ENCODE results near the gene BSCL2.

The BSCL2 gene

DNA sequence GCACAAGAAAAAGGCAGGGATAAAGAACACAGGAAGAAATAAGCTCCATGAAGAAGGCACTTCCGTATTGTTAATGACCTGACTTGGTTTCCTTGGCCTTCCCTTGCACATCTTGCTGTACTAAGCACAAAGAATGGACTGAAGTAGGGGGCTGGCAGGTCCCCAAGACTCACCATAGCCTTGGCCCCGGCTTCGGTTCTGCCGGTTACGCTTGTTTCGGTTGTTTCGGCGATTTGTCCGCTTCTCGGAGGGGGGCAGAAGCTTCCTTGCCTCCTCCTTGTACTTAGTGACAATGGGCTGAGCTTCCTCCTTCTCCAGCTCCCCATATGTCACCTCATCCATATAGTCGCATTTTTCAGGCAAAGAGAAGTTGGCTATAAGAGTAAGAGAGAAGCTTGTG lies 9.6 kb upstream of the BSCL2 start:
- no peak overlapping the region for H3K9ac ChIP-seq (ENCODE audit: low read depth, low read length, poor library complexity, severe bottlenecking)
- no peaks in the 10 kb centered on the region for H3K9me3 ChIP-seq (ENCODE audit: insufficient read depth, low read depth, low read length)
- TF ChIP-seq CTCF (conservative IDR thresholded peaks at IDR 0.05; ENCODE audit: low read length) (no peak), EZH2phosphoT487 (IDR thresholded peaks at IDR 0.05; ENCODE audit: borderline replicate concordance) (no peak)
- H3K4me3 ChIP-seq (ENCODE audit: low read length, poor library complexity, severe bottlenecking): no peak overlapping the region
- no peaks in the 10 kb centered on the region for H3K27me3 ChIP-seq (ENCODE audit: insufficient read depth, low read length, poor library complexity, severe bottlenecking)
- peak overlapping the region; percentile 6 for H3K4me2 ChIP-seq (ENCODE audit: low read depth, low read length, poor library complexity, severe bottlenecking)
- peaks cover 79% of the 10 kb centered on the region for H4K20me1 ChIP-seq (ENCODE audit: insufficient read depth, low read length, poor library complexity, severe bottlenecking)
- peaks cover 97% of the 10 kb centered on the region for H3K36me3 ChIP-seq (ENCODE audit: insufficient read depth, low read length)
- H3K9me2 ChIP-seq (replicated peaks; ENCODE audit: low read depth, low read length): no peaks in the 10 kb centered on the region
- H3F3A ChIP-seq (ENCODE audit: low read depth): peaks cover 7% of the 10 kb centered on the region; the same call in 1 of the 2 replicates
- no peak overlapping the region for H2AFZ ChIP-seq (ENCODE audit: low read length)
- H3K4me1 ChIP-seq (ENCODE audit: insufficient read depth, low read length, poor library complexity, severe bottlenecking): peaks cover 13% of the 10 kb centered on the region
- H3K79me2 ChIP-seq (ENCODE audit: insufficient read depth, low read length): peaks cover 83% of the 10 kb centered on the region

DNA sequence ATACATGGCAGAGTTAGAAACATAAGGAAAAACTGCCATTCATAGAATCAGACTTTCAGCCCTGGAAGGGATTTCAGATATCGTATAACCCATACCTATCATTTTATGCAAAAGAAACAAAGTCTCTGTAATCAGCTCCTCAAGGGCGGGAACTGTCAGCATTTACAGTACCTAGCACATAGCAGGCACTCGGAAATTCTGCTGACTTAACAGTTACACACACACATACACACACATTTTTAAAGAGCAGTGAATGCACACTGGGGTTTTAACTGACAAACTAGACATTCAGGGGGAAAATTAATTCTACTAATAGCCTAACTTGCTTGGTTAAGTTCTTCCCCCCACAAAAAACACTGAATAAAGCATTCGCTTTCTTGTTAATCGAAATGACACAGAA lies 9.0 kb upstream of the BSCL2 start:
- peak overlapping the region; percentile 6 for H3K4me2 ChIP-seq (ENCODE audit: low read depth, low read length, poor library complexity, severe bottlenecking)
- peaks cover 77% of the 10 kb centered on the region for H3K79me2 ChIP-seq (ENCODE audit: insufficient read depth, low read length)
- peaks cover 96% of the 10 kb centered on the region for H3K36me3 ChIP-seq (ENCODE audit: insufficient read depth, low read length)
- TF ChIP-seq CTCF (conservative IDR thresholded peaks at IDR 0.05; ENCODE audit: low read length) (no peak), EZH2phosphoT487 (IDR thresholded peaks at IDR 0.05; ENCODE audit: borderline replicate concordance) (no peak)
- peak overlapping the region; percentile 10 for H3K9ac ChIP-seq (ENCODE audit: low read depth, low read length, poor library complexity, severe bottlenecking)
- H3K9me2 ChIP-seq (replicated peaks; ENCODE audit: low read depth, low read length): no peaks in the 10 kb centered on the region
- peaks cover 10% of the 10 kb centered on the region for H3K4me1 ChIP-seq (ENCODE audit: insufficient read depth, low read length, poor library complexity, severe bottlenecking)
- H3K4me3 ChIP-seq (ENCODE audit: low read length, poor library complexity, severe bottlenecking): no peak overlapping the region
- no peak overlapping the region for H2AFZ ChIP-seq (ENCODE audit: low read length)
- peaks cover 77% of the 10 kb centered on the region for H4K20me1 ChIP-seq (ENCODE audit: insufficient read depth, low read length, poor library complexity, severe bottlenecking)
- H3F3A ChIP-seq (ENCODE audit: low read depth): peaks cover 7% of the 10 kb centered on the region; the same call in 1 of the 2 replicates
- no peaks in the 10 kb centered on the region for H3K27me3 ChIP-seq (ENCODE audit: insufficient read depth, low read length, poor library complexity, severe bottlenecking)
- H3K9me3 ChIP-seq (ENCODE audit: insufficient read depth, low read depth, low read length): no peaks in the 10 kb centered on the region

- TF ChIP-seq CTCF (conservative IDR thresholded peaks at IDR 0.05; ENCODE audit: low read length) (no peak; the same call in 1 of the 2 replicates), EZH2phosphoT487 (IDR thresholded peaks at IDR 0.05; ENCODE audit: borderline replicate concordance) (no peak)
- H3K27me3 ChIP-seq (ENCODE audit: insufficient read depth, low read length, poor library complexity, severe bottlenecking): no peaks in the 10 kb centered on the region
- no peaks in the 10 kb centered on the region for H3K9me3 ChIP-seq (ENCODE audit: insufficient read depth, low read depth, low read length)
- peaks cover 73% of the 10 kb centered on the region for H4K20me1 ChIP-seq (ENCODE audit: insufficient read depth, low read length, poor library complexity, severe bottlenecking)
- no peak overlapping the region for H3K9ac ChIP-seq (ENCODE audit: low read depth, low read length, poor library complexity, severe bottlenecking)
- H3F3A ChIP-seq (ENCODE audit: low read depth): peaks cover 7% of the 10 kb centered on the region; the same call in 1 of the 2 replicates
- no peak overlapping the region for H3K4me2 ChIP-seq (ENCODE audit: low read depth, low read length, poor library complexity, severe bottlenecking)
- no peaks in the 10 kb centered on the region for H3K9me2 ChIP-seq (replicated peaks; ENCODE audit: low read depth, low read length)
- H3K4me3 ChIP-seq (ENCODE audit: low read length, poor library complexity, severe bottlenecking): no peak overlapping the region
- peaks cover 69% of the 10 kb centered on the region for H3K79me2 ChIP-seq (ENCODE audit: insufficient read depth, low read length)
- H3K36me3 ChIP-seq (ENCODE audit: insufficient read depth, low read length): peaks cover 94% of the 10 kb centered on the region
- H2AFZ ChIP-seq (ENCODE audit: low read length): no peak overlapping the region
- H3K4me1 ChIP-seq (ENCODE audit: insufficient read depth, low read length, poor library complexity, severe bottlenecking): peaks cover 6% of the 10 kb centered on the region
Observed at GRCh38 chr11:62715150-62716130, 8.2 kb upstream of the BSCL2 start.
